Gastroesophageal sphincter (tissue), 3 donors: Measurements from ENCODE around the gene STT3B.

ENCODE experiments used
- POLR2A ChIP-seq, 2 donors: fragments of 450-650 bp; IDR thresholded peaks; one replicate each; pipeline ENCODE4 v1.6.1; 2017; ENCODE audit warnings: antibody characterized with exemption in 2 of 2, mild to moderate bottlenecking in 2 of 2, moderate library complexity in 1 of 2
- TF ChIP-seq, protein P1 (sequence below), 4 experiments: fragments of 200-600 bp in 2 of 4; fragments of 450-650 bp in 2 of 4; sonication (generic) in 1 of 4; IDR thresholded peaks; one replicate each; pipeline ENCODE4 v1.5.1; 2017 to 2019; ENCODE audit warnings: antibody characterized with exemption in 4 of 4, mild to moderate bottlenecking in 2 of 4, moderate library complexity in 2 of 4

DNA sequence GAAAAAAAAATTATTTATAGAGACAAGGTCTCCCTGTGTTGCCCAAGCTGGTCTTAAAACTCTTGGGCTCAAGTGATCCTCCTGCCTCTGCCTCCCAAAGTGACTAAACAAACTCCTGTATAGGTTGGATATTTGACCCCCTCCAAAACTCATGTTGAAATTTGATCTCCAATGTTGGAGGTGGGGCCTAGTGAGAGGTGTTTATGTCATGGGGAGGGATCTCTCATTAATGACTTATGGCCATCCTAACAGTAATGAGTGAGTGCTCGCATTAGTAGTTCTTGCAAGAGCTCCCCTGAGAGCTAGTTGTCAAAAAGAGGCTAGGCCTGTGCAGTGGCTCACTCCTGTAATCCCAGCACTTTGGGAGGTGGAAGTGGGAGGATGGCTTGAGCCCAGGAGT, 141.2 kb downstream of the STT3B start:
- TF ChIP-seq POLR2A (IDR thresholded peaks at IDR 0.05) = no peak
- TF ChIP-seq, protein P1, sequence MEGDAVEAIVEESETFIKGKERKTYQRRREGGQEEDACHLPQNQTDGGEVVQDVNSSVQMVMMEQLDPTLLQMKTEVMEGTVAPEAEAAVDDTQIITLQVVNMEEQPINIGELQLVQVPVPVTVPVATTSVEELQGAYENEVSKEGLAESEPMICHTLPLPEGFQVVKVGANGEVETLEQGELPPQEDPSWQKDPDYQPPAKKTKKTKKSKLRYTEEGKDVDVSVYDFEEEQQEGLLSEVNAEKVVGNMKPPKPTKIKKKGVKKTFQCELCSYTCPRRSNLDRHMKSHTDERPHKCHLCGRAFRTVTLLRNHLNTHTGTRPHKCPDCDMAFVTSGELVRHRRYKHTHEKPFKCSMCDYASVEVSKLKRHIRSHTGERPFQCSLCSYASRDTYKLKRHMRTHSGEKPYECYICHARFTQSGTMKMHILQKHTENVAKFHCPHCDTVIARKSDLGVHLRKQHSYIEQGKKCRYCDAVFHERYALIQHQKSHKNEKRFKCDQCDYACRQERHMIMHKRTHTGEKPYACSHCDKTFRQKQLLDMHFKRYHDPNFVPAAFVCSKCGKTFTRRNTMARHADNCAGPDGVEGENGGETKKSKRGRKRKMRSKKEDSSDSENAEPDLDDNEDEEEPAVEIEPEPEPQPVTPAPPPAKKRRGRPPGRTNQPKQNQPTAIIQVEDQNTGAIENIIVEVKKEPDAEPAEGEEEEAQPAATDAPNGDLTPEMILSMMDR (IDR thresholded peaks at IDR 0.05) = no peak
